Upper lobe of right lung (tissue), 1 donor: ENCODE data around the gene PLSCR5. TPM values are rescaled to one million over a fixed set of nuclear protein-coding genes. Genes with fewer than 3 reads are reported as not detected.

ENCODE experiments used
- ATAC-seq: fragments of 200-7000 bp; cut with Tn5 transposase; one replicate; pipeline ENCODE4 v1.9.1; 2020; ENCODE audit warnings: mild to moderate bottlenecking, moderate library complexity
- DNase-seq: peaks from one replicate; pipeline ENCODE4 v3.0.0-alpha.2; 2020
- H3K27ac ChIP-seq: fragments of 200-600 bp; one replicate; pipeline ENCODE4 v1.8.0; 2022
- H3K27me3 ChIP-seq: fragments of 200-600 bp; one replicate; pipeline ENCODE4 v1.8.0; 2022; ENCODE audit warnings: mild to moderate bottlenecking
- H3K36me3 ChIP-seq: fragments of 200-600 bp; one replicate; pipeline ENCODE4 v1.8.0; 2022
- H3K4me1 ChIP-seq: fragments of 200-600 bp; one replicate; pipeline ENCODE4 v1.8.0; 2022
- H3K4me3 ChIP-seq: fragments of 200-600 bp; one replicate; pipeline ENCODE4 v1.8.0; 2022; ENCODE audit warnings: mild to moderate bottlenecking
- H3K9me3 ChIP-seq: fragments of 200-600 bp; one replicate; pipeline ENCODE4 v1.8.0; 2022
- CTCF ChIP-seq: fragments of 200-600 bp; IDR thresholded peaks from one replicate; pipeline ENCODE4 v1.8.0; 2022; ENCODE audit warnings: antibody characterized with exemption
- intact Hi-C: fragments of 100-400 bp; cut with DNase I; formaldehyde crosslinking; loops from one replicate; pipeline ENCODE4 v1.11.0; 2022
- long read RNA-seq: library from polyadenylated mRNA; unstranded; transcript quantifications from one replicate; pipeline ENCODE4 v2.0.0, GENCODE V29; 2021
- total RNA-seq: library from RNA; stranded (reverse); fragmentation: NEBNext Ultra II Directional; extraction: Animal tissue kit (Norgen Biotek cat#: 25700); gene quantifications from one replicate; pipeline ENCODE4 v1.2.1, GENCODE V29; 2021
- donor health status: DM: no; HTN: yes; CAD: no; lungs with severe emphysema.

The PLSCR5 gene, protein sequence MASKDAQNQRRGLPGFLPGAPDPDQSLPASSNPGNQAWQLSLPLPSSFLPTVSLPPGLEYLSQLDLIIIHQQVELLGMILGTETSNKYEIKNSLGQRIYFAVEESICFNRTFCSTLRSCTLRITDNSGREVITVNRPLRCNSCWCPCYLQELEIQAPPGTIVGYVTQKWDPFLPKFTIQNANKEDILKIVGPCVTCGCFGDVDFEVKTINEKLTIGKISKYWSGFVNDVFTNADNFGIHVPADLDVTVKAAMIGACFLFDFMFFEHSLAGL
- not detected for total RNA-seq
- long read RNA-seq, result 0 reads

DNA sequence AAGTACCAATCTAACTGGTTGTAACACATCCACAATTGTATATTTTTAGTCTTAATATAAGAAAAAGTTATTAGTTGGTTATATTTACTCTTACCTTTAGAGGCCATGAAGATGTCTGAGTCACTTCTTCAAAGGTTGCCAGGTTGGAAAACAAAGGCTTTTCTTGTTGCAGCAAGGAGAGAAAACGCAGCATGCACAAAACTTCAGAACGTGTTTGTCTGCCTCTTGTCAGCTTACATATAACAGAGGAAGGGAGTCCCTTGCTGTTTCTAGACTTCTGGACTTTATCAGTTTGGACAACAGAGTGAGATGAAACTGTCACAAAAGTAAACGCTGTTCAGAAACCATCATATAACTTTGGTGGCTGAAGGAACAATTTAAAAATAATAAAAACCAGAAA, at the start of gene PLSCR5:
PLSCR5 (minus strand) TSS at position 241 of the 400 bp plus-strand sequence; CDS start at position 107, 134 bp downstream.
- Histone ChIP-seq H3K4me3 (no peak within 1 kb of the TSS), H3K27ac (no peak within 1 kb of the TSS), H3K36me3 (no peaks in the 10 kb centered on the region), H3K27me3 (peaks cover 6% of the 10 kb centered on the region), H3K4me1 (no peaks in the 10 kb centered on the region), H3K9me3 (no peaks in the 10 kb centered on the region)
- ATAC-seq (no peak), DNase-seq (no peak)
- intact Hi-C loops, result no loop called here
- no peak for TF ChIP-seq CTCF

DNA sequence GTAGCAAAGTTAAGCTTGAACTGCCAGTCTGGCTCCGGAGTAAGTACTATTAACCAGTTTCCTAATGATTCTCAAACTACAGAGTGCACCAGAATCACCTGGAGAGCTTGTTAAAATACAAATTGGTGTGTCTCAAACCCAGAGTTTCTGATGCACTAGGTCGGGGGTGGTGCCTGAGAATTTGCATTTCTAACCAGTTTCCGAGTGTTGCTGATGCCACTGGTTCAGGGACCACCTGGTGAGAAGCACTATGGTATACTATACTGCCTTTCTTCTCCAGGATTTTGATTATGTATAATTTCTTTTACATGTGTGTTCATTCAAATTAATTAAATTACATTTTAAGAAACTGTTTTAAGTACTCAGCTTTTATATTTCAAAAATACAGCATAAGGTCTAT, 48.8 kb upstream of the PLSCR5 start:
- no peaks in the 10 kb centered on the region for H3K4me1 ChIP-seq
- no peak for TF ChIP-seq CTCF
- intact Hi-C loops, result no loop called here
- no peak overlapping the region for H3K4me3 ChIP-seq
- no peaks in the 10 kb centered on the region for H3K9me3 ChIP-seq
- no peaks in the 10 kb centered on the region for H3K36me3 ChIP-seq
- H3K27ac ChIP-seq, result no peak overlapping the region
- ATAC-seq (no peak), DNase-seq (no peak)
- H3K27me3 ChIP-seq, result no peaks in the 10 kb centered on the region

DNA sequence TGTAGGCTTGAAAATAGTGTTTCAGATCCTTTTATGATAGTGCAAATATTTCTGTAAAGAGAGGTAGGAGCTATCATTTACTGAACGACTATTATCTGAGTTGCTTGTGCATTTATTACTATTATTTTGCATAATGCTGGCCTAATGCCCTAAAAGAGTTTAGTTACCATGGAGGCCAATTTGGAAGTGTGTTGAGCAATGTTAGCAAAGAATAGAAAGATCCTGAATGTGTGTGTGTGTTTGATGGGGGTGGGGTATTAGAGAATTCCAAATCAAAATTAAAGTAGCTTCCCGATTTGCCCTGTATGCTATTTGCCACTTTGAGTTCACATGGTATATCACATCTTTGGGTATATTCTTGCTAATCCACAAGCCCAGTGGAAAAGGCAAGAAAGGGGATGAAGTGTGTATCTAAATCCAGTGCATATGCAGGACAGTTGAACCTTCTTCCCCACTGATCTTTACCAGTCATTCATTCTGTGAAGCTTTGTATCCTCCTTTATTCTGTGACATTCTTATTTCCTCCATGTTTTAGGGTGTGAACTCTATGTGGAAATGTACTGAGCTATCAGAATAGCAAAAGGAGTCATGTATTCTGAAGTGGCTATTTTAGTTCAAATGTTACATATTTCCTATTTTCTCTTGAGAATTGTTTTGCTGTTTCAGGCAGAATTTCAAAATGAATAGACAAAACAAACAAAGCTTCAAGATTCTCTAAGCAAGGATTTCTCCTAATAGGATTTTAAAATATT, 45.7 kb upstream of the PLSCR5 start:
- Histone ChIP-seq H3K4me3 (no peak overlapping the region), H3K4me1 (no peaks in the 10 kb centered on the region), H3K36me3 (no peaks in the 10 kb centered on the region), H3K9me3 (no peaks in the 10 kb centered on the region), H3K27ac (no peak overlapping the region), H3K27me3 (no peaks in the 10 kb centered on the region)
- intact Hi-C loops, result no loop called here
- no peak for ATAC-seq
- no peak for DNase-seq
- TF ChIP-seq CTCF, result no peak

DNA sequence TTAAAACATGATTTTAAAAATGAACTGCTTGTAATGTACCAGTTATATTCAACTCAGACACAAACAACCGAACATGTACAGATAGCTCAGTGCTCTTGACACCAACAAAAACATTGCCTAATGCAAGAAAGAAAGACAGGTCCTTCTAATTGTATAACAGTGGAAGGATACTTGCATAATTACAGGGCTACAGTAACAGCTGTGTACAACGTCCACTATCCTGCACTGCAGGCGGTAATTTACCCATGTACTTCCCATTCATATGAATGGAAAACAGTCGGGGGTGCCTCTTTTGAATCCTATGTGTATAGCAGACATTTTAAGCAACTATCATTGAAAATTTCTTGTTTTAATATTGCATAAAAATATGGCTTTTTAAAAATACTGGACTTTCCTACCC, 41.1 kb upstream of the PLSCR5 start:
- no peak overlapping the region for H3K27ac ChIP-seq
- no peak for DNase-seq
- no peak for TF ChIP-seq CTCF
- no peaks in the 10 kb centered on the region for H3K27me3 ChIP-seq
- no peaks in the 10 kb centered on the region for H3K4me1 ChIP-seq
- no peak overlapping the region for H3K4me3 ChIP-seq
- H3K9me3 ChIP-seq, result no peaks in the 10 kb centered on the region
- ATAC-seq, result no peak
- H3K36me3 ChIP-seq, result no peaks in the 10 kb centered on the region
- intact Hi-C loops, result no loop called here

- no peaks in the 10 kb centered on the region for H3K36me3 ChIP-seq
- H3K9me3 ChIP-seq, result no peaks in the 10 kb centered on the region
- no peaks in the 10 kb centered on the region for H3K4me1 ChIP-seq
- ATAC-seq (peak; percentile 61), DNase-seq (no peak)
- no peaks in the 10 kb centered on the region for H3K27me3 ChIP-seq
- no peak overlapping the region for H3K4me3 ChIP-seq
- no peak overlapping the region for H3K27ac ChIP-seq
- intact Hi-C loops, result no loop called here
- peak; percentile 48 for TF ChIP-seq CTCF
Measured at GRCh38 chr3:146640955-146641867, 36.1 kb upstream of the PLSCR5 start.
